ENCODE measurements around the gene ARID1B.
"Not testable (repeated sequence)": the region's sequence is repeated elsewhere in the genome, so short reads cannot be mapped to it uniquely, and the experiment has no call there.

The ARID1B gene

DNA sequence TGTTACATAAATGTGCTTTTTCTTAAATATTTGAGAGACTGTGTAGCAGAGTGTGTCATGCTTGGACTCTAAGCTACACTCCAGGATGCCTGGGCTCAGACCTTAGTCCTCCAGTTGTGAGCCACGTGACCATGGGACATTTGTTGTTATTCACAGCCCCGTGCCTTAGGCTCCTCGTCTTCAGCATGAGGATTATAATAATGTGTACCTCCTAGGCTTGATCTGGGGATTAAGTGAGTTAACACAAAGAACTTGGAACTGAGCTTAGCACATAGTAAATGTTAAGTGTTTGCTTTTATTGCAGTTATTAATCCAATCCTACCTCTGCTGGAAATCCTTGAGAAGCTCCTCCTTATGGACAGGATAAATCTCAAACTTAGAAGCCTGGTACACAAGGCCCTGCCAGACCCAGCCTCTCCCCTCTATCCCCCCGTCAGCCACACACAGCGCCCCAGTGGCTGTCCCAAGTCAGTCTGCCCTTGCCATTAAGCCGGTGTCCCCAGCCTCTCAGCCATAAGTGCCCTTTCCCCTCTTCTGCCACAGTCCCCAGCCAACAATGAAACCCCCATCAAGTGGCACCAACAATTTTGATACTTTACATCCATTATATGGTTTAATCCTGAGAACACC, 368.6 kb downstream of the ARID1B start:
- DNase-seq (ENCODE audit: low read depth in 1 of 2, low spot score in 1 of 2): no peak

DNA sequence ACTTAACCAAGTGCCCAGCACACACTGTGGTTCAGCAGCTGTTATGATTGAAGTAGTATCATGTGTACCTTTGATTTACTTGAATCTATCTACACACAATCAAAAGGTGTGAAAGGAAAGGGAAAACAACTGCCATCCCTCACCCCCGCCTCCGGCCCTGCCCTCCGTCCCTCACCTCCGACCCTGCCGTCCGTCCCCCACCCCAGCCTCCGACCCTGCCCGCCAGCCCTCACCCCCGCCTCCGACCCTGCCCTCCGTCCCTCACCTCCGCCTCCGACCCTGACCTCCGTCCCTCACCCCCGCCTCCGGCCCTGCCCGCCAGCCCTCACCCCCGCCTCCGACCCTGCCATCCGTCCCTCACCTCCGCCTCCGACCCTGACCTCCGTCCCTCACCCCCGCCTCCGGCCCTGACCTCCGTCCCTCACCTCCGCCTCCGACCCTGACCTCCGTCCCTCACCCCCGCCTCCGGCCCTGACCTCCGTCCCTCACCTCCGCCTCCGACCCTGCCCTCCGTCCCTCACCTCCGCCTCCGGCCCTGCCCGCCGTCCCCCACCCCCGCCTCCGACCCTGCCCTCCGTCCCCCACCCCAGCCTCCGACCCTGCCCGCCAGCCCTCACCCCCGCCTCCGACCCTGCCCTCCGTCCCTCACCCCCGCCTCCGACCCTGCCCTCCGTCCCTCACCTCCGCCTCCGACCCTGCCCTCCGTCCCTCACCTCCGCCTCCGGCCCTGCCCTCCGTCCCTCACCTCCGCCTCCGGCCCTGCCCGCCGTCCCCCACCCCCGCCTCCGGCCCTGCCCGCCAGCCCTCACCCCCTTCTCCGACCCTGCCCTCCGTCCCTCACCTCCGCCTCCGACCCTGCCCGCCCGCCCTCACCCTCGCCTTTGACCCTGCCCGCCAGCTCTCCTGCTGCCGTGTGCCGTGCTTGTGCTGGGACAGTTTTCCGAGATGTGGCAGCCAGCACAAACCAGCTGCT, 370.2 kb downstream of the ARID1B start:
- DNase-seq (ENCODE audit: low read depth in 1 of 2, low spot score in 1 of 2): not testable (repeated sequence)

GRCh38 chr6:157148391-157149323, 371.5 kb downstream of the ARID1B start:
- DNase-seq (ENCODE audit: low read depth in 1 of 2, low spot score in 1 of 2): no peak

GRCh38 chr6:157150076-157150475, 372.9 kb downstream of the ARID1B start:
- no peak for DNase-seq (ENCODE audit: low read depth in 1 of 2, low spot score in 1 of 2)

- no peak for DNase-seq (ENCODE audit: low read depth in 1 of 2, low spot score in 1 of 2)
These were observed 373.9 kb downstream of the ARID1B start for GRCh38 chr6:157151029-157151428.

GRCh38 chr6:157151989-157152388, 374.8 kb downstream of the ARID1B start:
- DNase-seq (ENCODE audit: low read depth in 1 of 2, low spot score in 1 of 2): no peak

DNA sequence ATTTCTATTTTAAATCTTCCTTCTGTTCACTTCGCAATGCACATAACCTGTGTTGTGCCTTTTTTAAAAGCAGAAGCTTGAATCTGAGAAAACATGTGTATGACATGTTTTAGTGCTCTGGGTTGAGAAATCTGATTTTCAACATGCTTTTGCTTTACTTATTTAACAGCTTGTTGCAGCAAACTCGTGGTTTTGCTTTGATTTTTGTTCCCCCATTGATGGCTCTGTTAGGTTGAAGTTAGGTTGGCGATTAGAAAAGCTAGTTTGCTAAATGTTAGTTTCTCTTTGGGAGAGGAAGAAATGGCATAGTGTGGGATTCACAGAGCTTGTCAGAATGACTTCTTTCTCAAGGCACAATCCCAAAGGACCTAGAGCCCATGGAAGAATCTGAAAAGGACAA, 375.4 kb downstream of the ARID1B start:
- no peak for DNase-seq (ENCODE audit: low read depth in 1 of 2, low spot score in 1 of 2)

GRCh38 chr6:157155804-157156203, 378.6 kb downstream of the ARID1B start:
- no peak for DNase-seq (ENCODE audit: low read depth in 1 of 2, low spot score in 1 of 2)

GRCh38 chr6:157157258-157157657, 380.1 kb downstream of the ARID1B start:
- no peak for DNase-seq (ENCODE audit: low read depth in 1 of 2, low spot score in 1 of 2)

DNA sequence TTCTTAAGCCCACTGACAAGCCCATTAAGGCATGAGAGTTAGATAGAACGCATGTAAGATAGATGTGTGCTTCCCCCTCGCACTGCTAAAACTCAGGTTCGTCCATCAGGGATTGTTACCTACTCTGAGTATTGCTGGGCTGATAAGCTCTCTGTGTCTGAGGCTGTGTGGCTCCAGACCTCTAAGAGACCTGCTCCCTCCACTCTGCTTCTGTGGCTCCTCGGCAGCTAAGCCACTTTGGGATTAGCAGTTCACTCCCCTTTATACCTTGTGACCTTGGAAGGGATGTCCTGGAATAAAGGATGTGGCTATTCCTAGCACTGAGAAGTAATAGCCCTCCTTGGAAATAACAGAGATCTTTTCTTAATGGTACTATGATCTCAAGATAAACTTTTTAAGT, 381.3 kb downstream of the ARID1B start:
- no peak for DNase-seq (ENCODE audit: low read depth in 1 of 2, low spot score in 1 of 2)

DNA sequence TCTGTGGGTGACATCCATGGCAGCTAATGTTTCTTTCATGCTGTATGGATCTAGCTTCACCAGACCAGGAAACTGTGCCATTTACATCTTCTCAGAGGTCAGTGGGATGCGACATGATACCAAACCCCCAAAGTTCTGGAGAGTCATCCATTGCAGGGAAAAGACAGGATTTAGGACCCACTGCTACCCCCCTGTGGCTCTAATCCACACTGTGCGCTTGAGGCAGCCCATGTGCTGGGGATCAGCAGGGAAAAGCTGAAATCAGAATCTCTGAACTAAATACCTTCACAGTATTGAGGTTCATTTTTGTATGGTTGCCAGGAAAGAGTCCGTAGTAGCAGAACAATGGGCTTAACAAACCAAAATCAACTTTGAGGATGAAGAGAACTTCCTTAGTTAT, 381.7 kb downstream of the ARID1B start:
- no peak for DNase-seq (ENCODE audit: low read depth in 1 of 2, low spot score in 1 of 2)

DNA sequence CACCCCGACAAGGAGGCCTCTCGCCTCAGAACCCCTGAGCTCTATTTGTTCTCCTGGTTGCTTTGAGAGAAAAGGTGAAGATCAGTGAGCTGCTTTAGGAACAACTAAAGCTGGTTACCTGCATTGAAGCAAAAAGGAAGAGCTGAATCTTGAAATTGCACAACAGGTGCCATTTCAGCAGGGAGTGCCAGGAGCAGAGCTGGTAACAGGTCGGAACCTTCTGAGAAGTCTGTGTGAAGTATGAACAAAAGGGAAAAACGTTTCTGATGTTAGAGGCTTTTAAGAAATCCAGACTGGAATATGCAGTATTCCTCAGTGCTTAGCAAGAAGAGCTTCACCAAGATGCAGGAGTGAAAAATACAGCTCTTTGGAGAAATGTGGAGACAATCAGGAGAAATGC, 382.2 kb downstream of the ARID1B start:
- DNase-seq (ENCODE audit: low read depth in 1 of 2, low spot score in 1 of 2): no peak

DNA sequence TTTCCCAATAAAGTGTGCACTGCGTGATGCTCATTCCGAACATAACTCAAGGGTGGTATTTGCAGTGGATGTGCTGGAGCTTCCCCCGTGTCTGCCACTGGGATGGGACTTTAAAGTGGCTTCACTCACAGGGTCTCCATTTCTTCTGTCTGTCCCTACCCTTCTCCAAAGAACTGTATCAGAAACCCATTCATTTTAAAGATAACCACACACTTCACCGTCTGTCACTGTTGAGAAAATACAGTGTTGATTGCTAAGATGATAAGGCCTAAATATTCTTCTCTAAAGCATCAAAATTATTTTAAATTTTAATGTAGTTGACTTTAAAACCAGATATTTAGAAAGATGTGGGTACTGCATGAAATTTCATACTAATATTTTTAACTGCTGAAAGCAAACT, 384.7 kb downstream of the ARID1B start:
- no peak for DNase-seq (ENCODE audit: low read depth in 1 of 2, low spot score in 1 of 2)

GRCh38 chr6:157162766-157163433, 385.7 kb downstream of the ARID1B start:
- no peak for DNase-seq (ENCODE audit: low read depth in 1 of 2, low spot score in 1 of 2)

GRCh38 chr6:157163434-157164159, 386.4 kb downstream of the ARID1B start:
- no peak for DNase-seq (ENCODE audit: low read depth in 1 of 2, low spot score in 1 of 2)

- DNase-seq (ENCODE audit: low read depth in 1 of 2, low spot score in 1 of 2): no peak
These were observed 387.8 kb downstream of the ARID1B start for GRCh38 chr6:157164972-157165371.

GRCh38 chr6:157166784-157167183, 389.6 kb downstream of the ARID1B start:
- no peak for DNase-seq (ENCODE audit: low read depth in 1 of 2, low spot score in 1 of 2)

DNA sequence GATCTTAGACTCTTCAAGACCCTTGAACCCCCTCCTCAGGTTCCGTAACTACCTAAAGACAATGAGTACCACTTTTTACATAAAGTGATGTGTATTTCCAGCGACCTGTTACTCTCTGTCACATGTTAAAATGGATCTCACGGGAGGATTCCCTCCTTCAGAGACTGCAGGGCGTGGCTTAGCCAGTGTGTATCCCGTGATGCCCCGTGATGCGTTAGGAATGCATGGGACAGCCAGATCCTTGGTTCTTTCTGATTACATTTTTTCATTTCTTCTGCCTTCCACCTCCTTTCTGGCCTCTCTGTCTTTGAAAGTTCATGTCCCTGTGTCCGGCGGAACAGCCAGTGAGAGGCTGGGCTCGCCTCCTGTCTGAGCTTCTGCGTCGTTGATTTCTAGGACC, 390.7 kb downstream of the ARID1B start:
- DNase-seq (ENCODE audit: low read depth in 1 of 2, low spot score in 1 of 2): no peak

- no peak for DNase-seq (ENCODE audit: low read depth in 1 of 2, low spot score in 1 of 2)
These were observed 391.3 kb downstream of the ARID1B start for GRCh38 chr6:157168471-157168870.

DNA sequence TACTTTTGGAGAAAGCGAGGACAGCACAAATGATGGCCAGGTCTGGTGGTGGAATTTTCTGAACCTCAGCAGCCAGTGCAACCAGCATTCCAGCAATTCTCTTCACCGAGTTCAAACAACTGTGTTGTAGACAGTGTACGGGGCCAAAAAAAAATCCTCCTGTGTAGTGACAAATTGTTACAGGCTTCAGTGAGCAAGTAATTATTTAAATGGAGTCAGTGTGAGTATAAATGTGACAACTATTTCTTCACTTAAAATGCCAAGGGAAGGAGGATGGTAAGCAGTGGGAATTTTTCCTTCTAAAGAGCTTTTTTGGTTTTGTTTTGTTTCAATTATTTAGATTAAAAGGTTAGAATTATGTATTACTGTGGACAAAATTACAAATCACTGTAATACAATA, 392.0 kb downstream of the ARID1B start:
- DNase-seq (ENCODE audit: low read depth in 1 of 2, low spot score in 1 of 2): no peak
